GM10248 (cell line): Measurements from ENCODE around the gene FKBP8.
A peak's percentile ranks its signal among the peaks of the same experiment; 100 is the strongest.

ENCODE experiments used
- CTCF ChIA-PET: fragments of 300-600 bp; sonication (Branson Sonifier 250); formaldehyde crosslinking; extraction: SDS; loops from one replicate; lab custom pipeline; 2021; ENCODE audit warnings: antibody characterized with exemption; lab: Yijun Ruan, JAX
- POLR2A ChIA-PET: fragments of 350-650 bp; sonication (Branson Sonifier 250); formaldehyde crosslinking; extraction: SDS; loops from one replicate; lab custom pipeline; 2020; ENCODE audit warnings: antibody characterized with exemption; lab: Yijun Ruan, JAX
- DNase-seq: peaks from one replicate; pipeline ENCODE4 v3.0.0; 2012; ENCODE audit errors: extremely low spot score
- TF ChIP-seq, protein P1 (sequence below): IDR thresholded peaks from 2 replicates; pipeline ENCODE4 v1.5.1; 2012; ENCODE audit warnings: mild to moderate bottlenecking, low read depth; ENCODE audit errors: extremely low read depth, missing control alignments, control extremely low read depth

FKBP8 gene

GRCh38 chr19:18562086-18562485 lies 18.7 kb upstream of the FKBP8 start:
- ChIA-PET CTCF (interaction anchor here (1.5 to 3.5 kb wide), 2 partner anchors 10 to 27 kb away, joined by 6 to 12 read pairs; partner anchors contain the start of genes REX1BD and UBA52), POLR2A (no interaction called here)
- TF ChIP-seq, protein P1, sequence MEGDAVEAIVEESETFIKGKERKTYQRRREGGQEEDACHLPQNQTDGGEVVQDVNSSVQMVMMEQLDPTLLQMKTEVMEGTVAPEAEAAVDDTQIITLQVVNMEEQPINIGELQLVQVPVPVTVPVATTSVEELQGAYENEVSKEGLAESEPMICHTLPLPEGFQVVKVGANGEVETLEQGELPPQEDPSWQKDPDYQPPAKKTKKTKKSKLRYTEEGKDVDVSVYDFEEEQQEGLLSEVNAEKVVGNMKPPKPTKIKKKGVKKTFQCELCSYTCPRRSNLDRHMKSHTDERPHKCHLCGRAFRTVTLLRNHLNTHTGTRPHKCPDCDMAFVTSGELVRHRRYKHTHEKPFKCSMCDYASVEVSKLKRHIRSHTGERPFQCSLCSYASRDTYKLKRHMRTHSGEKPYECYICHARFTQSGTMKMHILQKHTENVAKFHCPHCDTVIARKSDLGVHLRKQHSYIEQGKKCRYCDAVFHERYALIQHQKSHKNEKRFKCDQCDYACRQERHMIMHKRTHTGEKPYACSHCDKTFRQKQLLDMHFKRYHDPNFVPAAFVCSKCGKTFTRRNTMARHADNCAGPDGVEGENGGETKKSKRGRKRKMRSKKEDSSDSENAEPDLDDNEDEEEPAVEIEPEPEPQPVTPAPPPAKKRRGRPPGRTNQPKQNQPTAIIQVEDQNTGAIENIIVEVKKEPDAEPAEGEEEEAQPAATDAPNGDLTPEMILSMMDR: no peak

DNA sequence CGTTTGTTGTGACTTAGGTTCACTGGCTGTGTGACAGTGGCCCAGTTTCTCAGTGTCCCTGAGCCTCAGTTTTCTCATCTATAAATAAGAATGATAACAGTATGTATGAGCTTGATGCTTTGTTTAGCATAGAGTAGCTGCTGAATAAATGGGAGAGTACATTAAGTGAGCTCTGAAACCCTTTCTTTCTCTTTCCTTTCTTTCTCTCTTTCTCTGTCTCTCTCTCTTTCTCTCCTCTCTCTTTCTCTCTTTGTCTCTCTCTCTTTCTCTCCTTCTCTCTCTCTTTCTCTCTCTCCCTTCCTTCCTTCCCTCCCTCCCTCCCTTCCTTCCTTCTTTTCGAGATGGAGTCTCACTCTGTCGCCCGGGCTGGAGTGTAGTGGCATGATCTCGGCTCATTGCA lies 16.3 kb upstream of the FKBP8 start:
- DNase-seq: no peak
- TF ChIP-seq, protein P1: no peak
- ChIA-PET CTCF (interaction anchor here (0.7 to 1.6 kb wide), 4 partner anchors 16 to 49 kb away, joined by 3 to 5 read pairs (median 3); no protein-coding TSS in a partner anchor), POLR2A (no interaction called here)

More at GRCh38 chr19:18562086-18562485, 18.7 kb upstream of the FKBP8 start:
- DNase-seq: no peak

- TF ChIP-seq, protein P1: no peak
- POLR2A ChIA-PET: interaction anchor here (0.6 to 1.9 kb wide), 4 partner anchors 13 to 283 kb away, joined by 3 to 14 read pairs (median 4); partner anchors contain the start of genes FKBP8 and UBA52
- CTCF ChIA-PET: interaction anchor here (0.8 to 3.4 kb wide), 10 partner anchors 9 to 108 kb away, joined by 3 to 19 read pairs (median 6); partner anchors contain the start of genes FKBP8, REX1BD and UBA52
- no peak for DNase-seq
Measured at GRCh38 chr19:18558604-18559003, 15.2 kb upstream of the FKBP8 start.

DNA sequence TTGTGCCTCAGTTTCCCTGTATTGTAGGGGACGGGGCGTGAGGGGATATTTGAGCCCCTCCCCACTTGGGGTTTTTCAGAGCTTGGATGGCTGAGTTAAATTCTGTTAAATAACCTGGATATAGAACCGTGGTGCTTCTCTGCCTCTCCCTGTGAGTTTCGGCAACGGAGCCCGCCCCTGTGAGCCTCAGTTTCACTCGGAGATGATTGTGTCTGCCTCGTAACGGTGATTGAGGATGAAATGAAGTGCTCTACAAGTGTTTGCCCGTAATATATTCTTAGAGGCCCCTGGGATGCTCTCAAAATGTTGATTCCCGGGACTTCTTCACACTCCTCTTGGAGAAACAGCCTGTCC lies 14.8 kb upstream of the FKBP8 start:
- ChIA-PET POLR2A (interaction anchor here (0.5 to 1.9 kb wide), 6 partner anchors 8 to 354 kb away, joined by 3 to 14 read pairs (median 4); partner anchors contain the start of genes FKBP8 and UBA52), CTCF (interaction anchor here (0.8 to 3.4 kb wide), 10 partner anchors 9 to 108 kb away, joined by 3 to 19 read pairs (median 6); partner anchors contain the start of genes FKBP8, REX1BD and UBA52)
- DNase-seq: no peak
- TF ChIP-seq, protein P1: no peak

GRCh38 chr19:18557411-18558201 lies 14.2 kb upstream of the FKBP8 start, which contains the start of gene KXD1:
KXD1 (plus strand) TSS chr19:18557870; CDS start chr19:18562057, 4,187 bp downstream.
- TF ChIP-seq, protein P1: no peak
- peak; percentile 98 for DNase-seq
- CTCF ChIA-PET: interaction anchor here (0.9 to 3.4 kb wide), 9 partner anchors 10 to 107 kb away, joined by 3 to 19 read pairs (median 7); partner anchors contain the start of genes FKBP8, REX1BD and UBA52
- POLR2A ChIA-PET: interaction anchor here (0.5 to 1.9 kb wide), 5 partner anchors 9 to 354 kb away, joined by 3 to 14 read pairs (median 4); partner anchors contain the start of gene FKBP8

DNA sequence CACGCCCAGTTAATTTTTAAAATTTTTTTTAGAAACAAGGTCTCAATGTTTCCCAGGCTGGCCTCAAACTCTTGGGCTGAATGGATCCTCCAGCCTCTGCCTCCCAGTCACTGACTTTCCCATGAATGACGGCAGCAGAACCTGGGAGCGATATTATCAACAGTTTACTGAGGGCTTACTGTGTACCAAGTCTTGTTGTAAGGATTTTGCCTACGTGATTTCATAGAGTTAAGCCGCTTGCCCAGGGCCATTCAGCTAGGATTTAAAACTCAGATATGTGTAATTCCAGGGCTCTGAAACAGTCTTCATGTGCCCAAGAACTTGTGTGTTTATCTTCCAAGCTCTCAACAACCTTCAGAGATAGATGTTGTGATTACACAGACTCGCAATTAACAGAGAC lies 8.3 kb upstream of the FKBP8 start:
- ChIA-PET POLR2A (no interaction called here), CTCF (interaction anchor here (1.1 kb wide), 1 partner anchor 31 kb away, joined by 3 read pairs; no protein-coding TSS in a partner anchor)
- TF ChIP-seq, protein P1: no peak
- DNase-seq: no peak
